Activated CD4-positive, alpha-beta memory T cell treated with anti-CD3 and anti-CD28 coated beads, Interleukin-2, amount 10 ng/mL, durations not matched to agents 7 days and 5 days (primary cell): ENCODE measurements around the gene MEG3. TPM values are rescaled to one million over a fixed set of nuclear protein-coding genes. Genes with fewer than 3 reads are reported as not detected.

Experiments used
- CTCF ChIA-PET: fragments of 350-600 bp; sonication (Branson Sonifier 250); formaldehyde crosslinking; loops from one replicate; lab custom pipeline; 2021; ENCODE audit warnings: antibody characterized with exemption, inconsistent platforms; lab: Charles Lee
- POLR2A ChIA-PET: fragments of 350-600 bp; sonication (Branson Sonifier 250); formaldehyde crosslinking; loops from one replicate; lab custom pipeline; 2021; ENCODE audit warnings: antibody characterized with exemption; lab: Charles Lee
- DNase-seq: peaks from one replicate; pipeline ENCODE4 v3.0.0-alpha.2; 2020
- H3K27ac Mint-ChIP-seq: one replicate; pipeline ENCODE4 v1.8.0; 2021; ENCODE audit warnings: mild to moderate bottlenecking, mixed read lengths
- H3K27me3 Mint-ChIP-seq: one replicate; pipeline ENCODE4 v1.8.0; 2021; ENCODE audit warnings: mixed read lengths
- H3K36me3 Mint-ChIP-seq: one replicate; pipeline ENCODE4 v1.8.0; 2021; ENCODE audit warnings: low read depth, mixed read lengths
- H3K4me1 Mint-ChIP-seq: one replicate; pipeline ENCODE4 v1.8.0; 2021; ENCODE audit warnings: mixed read lengths
- H3K4me3 Mint-ChIP-seq: one replicate; pipeline ENCODE4 v1.8.0; 2021; ENCODE audit warnings: mild to moderate bottlenecking, mixed read lengths
- H3K9me3 Mint-ChIP-seq: one replicate; pipeline ENCODE4 v1.8.0; 2021; ENCODE audit warnings: mixed read lengths
- total RNA-seq, 2 experiments: library from RNA; stranded (reverse); gene quantifications; one replicate each; pipeline ENCODE4 v1.2.3, GENCODE V29; 2021

Gene MEG3
- total RNA-seq, 2 experiments from 2014 or later: not detected

GRCh38 chr14:100906420-100906819, 80.5 kb downstream of the MEG3 start:
- POLR2A ChIA-PET: no interaction called here
- H3K4me3 Mint-ChIP-seq: no peak overlapping the region
- CTCF ChIA-PET: no interaction called here
- H3K36me3 Mint-ChIP-seq: no peaks in the 10 kb centered on the region
- DNase-seq: no peak
- no peak overlapping the region for H3K27ac Mint-ChIP-seq
- H3K27me3 Mint-ChIP-seq: peaks cover 20% of the 10 kb centered on the region
- H3K9me3 Mint-ChIP-seq: no peaks in the 10 kb centered on the region
- H3K4me1 Mint-ChIP-seq: no peaks in the 10 kb centered on the region

- CTCF ChIA-PET: no interaction called here
Measured at GRCh38 chr14:100907240-100907639, 81.3 kb downstream of the MEG3 start.

GRCh38 chr14:100909439-100909838, 83.5 kb downstream of the MEG3 start:
- no peaks in the 10 kb centered on the region for H3K4me1 Mint-ChIP-seq
- peaks cover 8% of the 10 kb centered on the region for H3K27me3 Mint-ChIP-seq
- H3K4me3 Mint-ChIP-seq: no peak overlapping the region
- H3K9me3 Mint-ChIP-seq: no peaks in the 10 kb centered on the region
- H3K36me3 Mint-ChIP-seq: no peaks in the 10 kb centered on the region
- CTCF ChIA-PET: no interaction called here
- no peak overlapping the region for H3K27ac Mint-ChIP-seq
- DNase-seq: no peak
- POLR2A ChIA-PET: no interaction called here

More at GRCh38 chr14:100907240-100907639, 81.3 kb downstream of the MEG3 start:
- H3K27me3 Mint-ChIP-seq: peaks cover 15% of the 10 kb centered on the region
- no peaks in the 10 kb centered on the region for H3K36me3 Mint-ChIP-seq
- H3K9me3 Mint-ChIP-seq: no peaks in the 10 kb centered on the region
- no peaks in the 10 kb centered on the region for H3K4me1 Mint-ChIP-seq
- H3K27ac Mint-ChIP-seq: no peak overlapping the region
- no peak overlapping the region for H3K4me3 Mint-ChIP-seq
- DNase-seq: no peak
- POLR2A ChIA-PET: no interaction called here

Other genes starting within 250 kb of the MEG3 start
- 1 to 10 TPM; 2.7 to 3.1 TPM for gene BEGAIN, start 238.7 kb upstream of the MEG3 start, total RNA-seq
- not detected for gene DLK1, start 99.2 kb upstream of the MEG3 start, total RNA-seq
- gene RTL1, start 77.6 kb downstream of the MEG3 start, total RNA-seq: not detected